ENCODE data around the gene FYN. TPM values are rescaled to one million over a fixed set of nuclear protein-coding genes. Genes with fewer than 3 reads are reported as not detected.

The FYN gene
- total and polyA plus RNA-seq, 2 of the 4 experiments (the other 2 are of a cell fraction), result 30.8 to 36.4 TPM

GRCh38 chr6:111846492-111847409, 26.5 kb downstream of the FYN start (continued):
- TF ChIP-seq RCOR1 (IDR thresholded peaks at IDR 0.05; ENCODE audit: insufficient replicate concordance, low read length), result no peak

- no peak overlapping the region for H3K4ac ChIP-seq (ENCODE audit: low read depth, low read length)
- H2AK5ac ChIP-seq (ENCODE audit: low read depth, low read length), result no peak overlapping the region
- no peak overlapping the region for H3K14ac ChIP-seq (replicated peaks; ENCODE audit: low read depth, low read length)
- no peak overlapping the region for H2BK15ac ChIP-seq (ENCODE audit: low read depth, low read length)
- ChIA-PET CTCF (no interaction called here), POLR2A (ENCODE audit: unreplicated experiment) (no interaction called here)
- no peak overlapping the region for H4K5ac ChIP-seq (ENCODE audit: low read depth, low read length)
- no peak overlapping the region for H4K8ac ChIP-seq (ENCODE audit: low read depth in 2 of 2, low read length in 2 of 2)
- H2BK20ac ChIP-seq (ENCODE audit: low read depth, low read length), result no peak overlapping the region
- intact Hi-C loops (cut with micrococcal nuclease) (no loop called here), in situ Hi-C loops (cut with MboI; ENCODE audit: low sequenced_read_pairs) (no loop called here), dilution Hi-C loops (cut with HindIII; ENCODE audit: low sequenced_read_pairs, unreplicated experiment) (no loop called here)
- H2AFZ ChIP-seq (replicated peaks; ENCODE audit: low read length, poor library complexity), result no peak overlapping the region
- H2BK5ac ChIP-seq (ENCODE audit: low read depth, low read length, poor library complexity, severe bottlenecking), result no peak overlapping the region
- no peaks in the 10 kb centered on the region for H3K27me3 ChIP-seq (ENCODE audit: control insufficient read depth, insufficient read depth, low read length)
- peaks cover 30 to 53% of the 10 kb centered on the region in 2 experiments for H3K79me1 ChIP-seq (ENCODE audit: low read depth in 1 of 2, low read length in 2 of 2)
- H3K4me1 ChIP-seq (ENCODE audit: control insufficient read depth, insufficient read depth, low read length), result peaks cover 21% of the 10 kb centered on the region
- no peak overlapping the region for H2AK9ac ChIP-seq (replicated peaks; ENCODE audit: low read depth, low read length, poor library complexity)
- no peak overlapping the region for H2BK120ac ChIP-seq (ENCODE audit: low read depth, low read length)
- H3K36me3 ChIP-seq (ENCODE audit: control insufficient read depth, insufficient read depth, low read length), result peaks cover 8% of the 10 kb centered on the region; the same call in 1 of the 2 replicates
- no peak overlapping the region for H3K18ac ChIP-seq (ENCODE audit: low read depth, low read length)
- WGBS, 2 experiments (ENCODE audit: extremely low coverage in 2 of 2, insufficient read length in 1 of 2), result no CpG with 5 or more reads among the region's 4 CpGs
- H3K9ac ChIP-seq (ENCODE audit: low read depth, low read length), result no peak overlapping the region
- H3K56ac ChIP-seq (ENCODE audit: extremely low read depth, insufficient read depth, low read length), result no peak overlapping the region
- DNase-seq (no peak), ATAC-seq (ENCODE audit: low read depth) (no peak)
- H4K20me1 ChIP-seq (ENCODE audit: insufficient read depth, low read length), result peaks cover 28% of the 10 kb centered on the region
- H3K9me3 ChIP-seq (ENCODE audit: control insufficient read depth, insufficient read depth, low read length), result no peaks in the 10 kb centered on the region
- peaks cover 10% of the 10 kb centered on the region for H3K9me1 ChIP-seq (ENCODE audit: insufficient read depth, low read length)
- no peak overlapping the region for H3K4me3 ChIP-seq (ENCODE audit: insufficient read depth, low read depth, low read length)
- no peak overlapping the region for H4K91ac ChIP-seq (ENCODE audit: insufficient read depth, low read depth, low read length)
- BruUV-seq (replicated peaks), result no TSS peak
- no peak overlapping the region for H3K27ac ChIP-seq (ENCODE audit: insufficient read depth, low read length)
- H3K4me2 ChIP-seq (ENCODE audit: low read depth, low read length), result no peak overlapping the region
- no peak for TF ChIP-seq MXI1 (IDR thresholded peaks at IDR 0.05; ENCODE audit: borderline replicate concordance, low read depth, low read length)
- no peak for TF ChIP-seq NFE2L2 (IDR thresholded peaks at IDR 0.05; ENCODE audit: low read depth, low read length)
- TF ChIP-seq CHD1 (IDR thresholded peaks at IDR 0.05; ENCODE audit: low read depth, low read length), result no peak
- TF ChIP-seq POLR2A (IDR thresholded peaks at IDR 0.05; ENCODE audit: low read depth, low read length), result no peak
- H3K23ac ChIP-seq (ENCODE audit: low read depth, low read length), result no peak overlapping the region
Observed at GRCh38 chr6:111846066-111846465, 27.2 kb downstream of the FYN start.

All from IMR-90 (cell line).